GM23338 (cell line): Measurements from ENCODE around the gene TXNL4A. TPM values are rescaled to one million over a fixed set of nuclear protein-coding genes. Genes with fewer than 3 reads are reported as not detected.

Experiments used
- ATAC-seq: fragments of 200-7000 bp; cut with Tn5 transposase; 3 replicates; pipeline ENCODE4 v1.9.1; 2020
- DNase-seq: peaks from one replicate; pipeline ENCODE4 v3.0.0-alpha.2; 2015; ENCODE audit warnings: low spot score
- H2AFZ ChIP-seq: fragments of 200-600 bp; sonication (generic); 2 replicates; pipeline ENCODE4 v1.8.0; 2016; ENCODE audit warnings: antibody characterized with exemption, mild to moderate bottlenecking, moderate library complexity
- H3F3A ChIP-seq: fragments of 200-600 bp; sonication (generic); replicated peaks from 2 replicates; pipeline ENCODE4 v1.8.0; 2017; ENCODE audit warnings: antibody characterized with exemption, mixed run types, low read depth
- H3K27ac ChIP-seq: fragments of 200-600 bp; sonication (generic); 2 replicates; pipeline ENCODE4 v1.6.1; 2016; ENCODE audit warnings: low read depth
- H3K27me3 ChIP-seq: fragments of 200-600 bp; sonication (generic); 2 replicates; pipeline ENCODE4 v1.8.0; 2016; ENCODE audit warnings: mild to moderate bottlenecking, mixed run types, moderate library complexity; ENCODE audit not compliant: insufficient read depth
- H3K36me3 ChIP-seq: fragments of 200-600 bp; sonication (generic); 2 replicates; pipeline ENCODE4 v1.8.0; 2016; ENCODE audit warnings: mild to moderate bottlenecking; ENCODE audit not compliant: insufficient read depth
- H3K4me1 ChIP-seq: fragments of 200-600 bp; sonication (generic); 2 replicates; pipeline ENCODE4 v1.8.0; 2016; ENCODE audit warnings: mild to moderate bottlenecking, moderate library complexity; ENCODE audit not compliant: insufficient read depth
- H3K4me2 ChIP-seq: fragments of 200-600 bp; sonication (generic); 2 replicates; pipeline ENCODE4 v1.7.1; 2017; ENCODE audit warnings: mixed run types
- H3K4me3 ChIP-seq: fragments of 200-600 bp; sonication (generic); 2 replicates; pipeline ENCODE4 v1.6.1; 2016; ENCODE audit warnings: mixed run types
- H3K79me2 ChIP-seq: fragments of 200-600 bp; sonication (generic); replicated peaks from 2 replicates; pipeline ENCODE4 v1.8.0; 2017; ENCODE audit warnings: mild to moderate bottlenecking; ENCODE audit not compliant: insufficient read depth
- H3K9me2 ChIP-seq: fragments of 200-600 bp; sonication (generic); 2 replicates; pipeline ENCODE4 v1.8.0; 2017; ENCODE audit not compliant: insufficient read depth
- H4K20me1 ChIP-seq: fragments of 200-600 bp; sonication (generic); replicated peaks from 2 replicates; pipeline ENCODE4 v1.8.0; 2017; ENCODE audit warnings: mild to moderate bottlenecking; ENCODE audit not compliant: insufficient read depth
- H3K27ac Mint-ChIP-seq: 2 replicates; pipeline ENCODE4 v1.8.0; 2020; ENCODE audit warnings: inconsistent platforms, mild to moderate bottlenecking, moderate library complexity, mixed read lengths
- H3K27me3 Mint-ChIP-seq: 3 replicates; pipeline ENCODE4 v1.8.0; 2022; ENCODE audit warnings: low read depth, mild to moderate bottlenecking, moderate library complexity, mixed read lengths, inconsistent platforms; ENCODE audit not compliant: insufficient read depth, poor library complexity
- H3K36me3 Mint-ChIP-seq: 3 replicates; pipeline ENCODE4 v1.8.0; 2021; ENCODE audit warnings: low read depth, mild to moderate bottlenecking, inconsistent platforms, moderate library complexity, mixed read lengths
- H3K4me1 Mint-ChIP-seq: 3 replicates; pipeline ENCODE4 v1.8.0; 2020; ENCODE audit warnings: mild to moderate bottlenecking, inconsistent platforms, mixed read lengths
- H3K4me3 Mint-ChIP-seq: 3 replicates; pipeline ENCODE4 v1.8.0; 2021; ENCODE audit warnings: moderate library complexity, mild to moderate bottlenecking, inconsistent platforms, mixed read lengths
- H3K9me3 Mint-ChIP-seq: 3 replicates; pipeline ENCODE4 v1.8.0; 2020; ENCODE audit warnings: moderate library complexity, mild to moderate bottlenecking, inconsistent platforms, mixed read lengths
- CREB1 ChIP-seq: fragments of 250-450 bp; sonication (Bioruptor Pico); IDR thresholded peaks from 2 replicates; pipeline ENCODE4 v1.5.0; 2020; ENCODE audit warnings: low read depth, mild to moderate bottlenecking, moderate library complexity
- ETS1 ChIP-seq: IDR thresholded peaks from 2 replicates; pipeline ENCODE4 v1.6.1; 2016; ENCODE audit warnings: antibody characterized with exemption
- EZH2phosphoT487 ChIP-seq: fragments of 200-600 bp; sonication (generic); IDR thresholded peaks from one replicate; pipeline ENCODE4 v1.8.1; 2018; ENCODE audit warnings: antibody characterized with exemption; ENCODE audit not compliant: unreplicated experiment
- JUNB ChIP-seq: IDR thresholded peaks from one replicate; pipeline ENCODE4 v1.6.1; 2016; ENCODE audit warnings: antibody characterized with exemption; ENCODE audit not compliant: unreplicated experiment
- NANOG ChIP-seq: IDR thresholded peaks from 2 replicates; pipeline ENCODE4 v1.6.1; 2016; ENCODE audit warnings: antibody characterized with exemption, borderline replicate concordance
- REST ChIP-seq: IDR thresholded peaks from one replicate; pipeline ENCODE4 v1.6.1; 2018; ENCODE audit warnings: antibody characterized with exemption; ENCODE audit not compliant: unreplicated experiment
- STAT1 ChIP-seq: IDR thresholded peaks from one replicate; pipeline ENCODE4 v1.6.1; 2016; ENCODE audit warnings: antibody characterized with exemption; ENCODE audit not compliant: unreplicated experiment
- ZNF331 ChIP-seq: fragments of 250-450 bp; sonication (Bioruptor Pico); IDR thresholded peaks from 2 replicates; pipeline ENCODE4 v1.5.0; 2020; ENCODE audit warnings: low read depth, mild to moderate bottlenecking, moderate library complexity
- polyA plus RNA-seq: library from polyadenylated mRNA; unstranded; fragments of >200 nt; fragmentation: Nextera tagmentation; extraction: Ambion mirVana; gene quantifications from 2 replicates; pipeline ENCODE4 v1.2.1, GENCODE V29; 2016
- total RNA-seq: library from RNA; depleted of rRNA; stranded (reverse); fragments of >200 nt; shearing (Covaris generic); gene quantifications from 2 replicates; pipeline ENCODE4 v1.2.3, GENCODE V29; 2014
- TF ChIP-seq, protein P1 (sequence below), 2 experiments: fragments of 200-600 bp in 1 of 2; sonication (generic) in 1 of 2; conservative IDR thresholded peaks; 2 replicates each; pipeline versions ENCODE4 v1.5.1 to v1.6.1; 2016 to 2017; ENCODE audit warnings: antibody characterized with exemption in 2 of 2, low read depth in 2 of 2, mild to moderate bottlenecking in 2 of 2, moderate library complexity in 1 of 2

TXNL4A gene
- total and polyA plus RNA-seq, 2 experiments from 2014 or later, result 51.0 to 271 TPM

- TF ChIP-seq NANOG (no peak), ETS1 (no peak), ZNF331 (CRISPR knock-in tag) (no peak), CREB1 (CRISPR knock-in tag) (no peak), STAT1 (no peak)
- TF ChIP-seq, protein P1, sequence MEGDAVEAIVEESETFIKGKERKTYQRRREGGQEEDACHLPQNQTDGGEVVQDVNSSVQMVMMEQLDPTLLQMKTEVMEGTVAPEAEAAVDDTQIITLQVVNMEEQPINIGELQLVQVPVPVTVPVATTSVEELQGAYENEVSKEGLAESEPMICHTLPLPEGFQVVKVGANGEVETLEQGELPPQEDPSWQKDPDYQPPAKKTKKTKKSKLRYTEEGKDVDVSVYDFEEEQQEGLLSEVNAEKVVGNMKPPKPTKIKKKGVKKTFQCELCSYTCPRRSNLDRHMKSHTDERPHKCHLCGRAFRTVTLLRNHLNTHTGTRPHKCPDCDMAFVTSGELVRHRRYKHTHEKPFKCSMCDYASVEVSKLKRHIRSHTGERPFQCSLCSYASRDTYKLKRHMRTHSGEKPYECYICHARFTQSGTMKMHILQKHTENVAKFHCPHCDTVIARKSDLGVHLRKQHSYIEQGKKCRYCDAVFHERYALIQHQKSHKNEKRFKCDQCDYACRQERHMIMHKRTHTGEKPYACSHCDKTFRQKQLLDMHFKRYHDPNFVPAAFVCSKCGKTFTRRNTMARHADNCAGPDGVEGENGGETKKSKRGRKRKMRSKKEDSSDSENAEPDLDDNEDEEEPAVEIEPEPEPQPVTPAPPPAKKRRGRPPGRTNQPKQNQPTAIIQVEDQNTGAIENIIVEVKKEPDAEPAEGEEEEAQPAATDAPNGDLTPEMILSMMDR (conservative IDR thresholded peaks at IDR 0.05; ENCODE audit: low read depth in 2 of 2), result no peak
These were observed 52.9 kb downstream of the TXNL4A start (continued) for GRCh38 chr18:79935499-79935898.

DNA sequence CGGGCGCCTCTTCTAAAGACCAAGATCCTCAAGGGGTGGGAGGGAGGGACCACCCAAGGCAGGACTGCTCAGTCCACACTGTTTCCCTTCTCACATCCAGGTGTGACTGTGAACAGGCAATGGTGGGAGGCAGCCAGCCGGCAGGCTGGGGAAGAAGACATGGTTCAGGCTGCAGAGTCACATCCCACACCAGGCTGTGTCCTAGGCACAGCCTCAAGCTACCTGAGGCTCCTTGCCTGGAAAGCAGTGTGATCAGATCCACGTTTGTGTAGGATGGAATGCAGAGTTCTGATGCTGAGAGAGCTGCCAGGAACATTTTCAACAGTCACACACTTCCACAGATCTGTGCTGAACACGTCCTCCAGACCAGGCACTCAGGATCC is 53.3 kb downstream of the TXNL4A start:
- Histone ChIP-seq H3K4me2 (no peak overlapping the region), H3F3A (no peaks in the 10 kb centered on the region), H3K27ac (no peak overlapping the region), H4K20me1 (peaks cover 8% of the 10 kb centered on the region; the same call in 1 of the 2 replicates), H3K4me1 (0 out of 2 replicates have a peak, but pooled peaks cover 3% of the 10 kb centered on the region), H3K9me2 (no peaks in the 10 kb centered on the region), H3K27me3 (no peaks in the 10 kb centered on the region), H3K36me3 (no peaks in the 10 kb centered on the region), H2AFZ (no peak overlapping the region), H3K4me3 (no peak overlapping the region), H3K79me2 (peaks cover 12% of the 10 kb centered on the region)
- Mint-ChIP-seq H3K27me3 (no peaks in the 10 kb centered on the region), H3K4me1 (no peaks in the 10 kb centered on the region; the same call in 2 of the 3 replicates), H3K9me3 (peaks cover 12% of the 10 kb centered on the region), H3K36me3 (peaks cover 8% of the 10 kb centered on the region; the same call in 2 of the 3 replicates), H3K4me3 (no peak overlapping the region), H3K27ac (no peak overlapping the region)
- DNase-seq (no peak), ATAC-seq (no peak)
- TF ChIP-seq JUNB, result no peak
- TF ChIP-seq EZH2phosphoT487, result no peak
- TF ChIP-seq CREB1 (CRISPR knock-in tag), result no peak
- TF ChIP-seq STAT1, result no peak
- TF ChIP-seq REST, result no peak
